ENCODE data around the gene UBAP2.

- TF ChIP-seq MAX (IDR thresholded peaks at IDR 0.05; ENCODE audit: low read depth), result no peak
- no peak for TF ChIP-seq TCF12 (IDR thresholded peaks at IDR 0.05)
- no peak for TF ChIP-seq CTCF (IDR thresholded peaks at IDR 0.05)
- TF ChIP-seq REST (IDR thresholded peaks at IDR 0.05; ENCODE audit: low read depth, low read length), result no peak
- TF ChIP-seq EZH2phosphoT487 (IDR thresholded peaks at IDR 0.05; ENCODE audit: borderline replicate concordance, low read depth), result no peak
These were observed 129.3 kb downstream of the UBAP2 start for GRCh38 chr9:33919276-33919897.
